Retina (tissue), 1 donor: ENCODE measurements around the gene HTR3A.

Source experiments
- DNase-seq: peaks from one replicate; pipeline ENCODE4 v3.0.0-alpha.2; 2016

Gene HTR3A

DNA sequence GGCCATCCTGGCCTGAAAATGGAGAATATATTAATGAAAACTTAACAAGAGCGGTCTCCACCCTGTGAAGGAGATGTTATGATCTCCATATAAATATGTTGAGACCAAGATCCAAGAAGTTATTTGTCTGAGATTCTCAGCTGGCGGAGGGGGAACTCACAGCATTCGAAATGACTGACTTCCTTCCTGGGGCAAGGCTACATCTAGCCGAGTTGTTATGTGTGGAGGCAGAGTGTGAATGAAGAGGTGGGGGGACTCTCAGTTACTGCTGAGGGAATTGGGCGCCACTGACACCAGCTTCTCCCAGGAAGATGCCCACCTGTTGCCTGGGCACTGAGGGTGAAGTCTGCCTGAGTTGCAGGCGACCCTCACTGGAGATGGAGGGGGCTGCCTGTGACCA lies 5.9 kb downstream of the HTR3A start:
- DNase-seq: no peak

DNA sequence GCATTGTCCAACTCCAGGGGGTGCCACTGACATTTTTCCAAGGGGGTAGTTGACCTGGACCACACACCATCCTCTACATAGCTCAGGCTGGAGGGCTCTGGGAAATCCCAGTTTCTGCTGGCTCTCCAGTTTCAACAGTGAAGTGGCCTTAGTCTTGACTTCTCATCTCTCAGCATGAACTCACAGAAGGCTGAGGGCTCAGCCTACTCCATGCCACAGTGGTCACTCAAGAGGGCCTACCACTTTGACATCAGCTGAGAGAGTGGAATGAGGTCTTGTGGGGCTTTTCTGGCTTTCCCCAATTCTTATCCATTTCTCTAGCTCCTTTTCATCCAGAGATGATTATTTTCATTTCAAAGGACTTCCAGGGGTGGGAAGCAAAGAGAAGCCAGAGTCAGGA lies 7.4 kb downstream of the HTR3A start:
- no peak for DNase-seq

DNA sequence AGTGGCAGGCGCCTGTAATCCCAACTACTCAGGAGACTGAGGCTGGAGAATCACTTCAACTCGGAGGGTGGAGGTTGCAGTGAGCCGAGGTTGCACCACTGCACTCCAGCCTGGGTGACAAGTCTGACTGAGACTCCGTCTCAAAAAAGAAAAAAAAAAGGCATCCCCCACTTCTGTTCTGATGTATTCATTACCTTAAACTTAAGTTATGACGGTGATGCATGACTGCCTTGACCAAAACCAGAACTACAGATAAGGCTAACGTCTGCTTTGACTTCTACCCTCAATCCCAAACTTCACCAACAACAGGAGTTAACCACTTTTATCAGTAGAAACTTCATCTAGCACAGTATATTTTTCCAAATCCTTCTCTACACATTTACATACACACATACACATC lies 9.9 kb downstream of the HTR3A start:
- DNase-seq: no peak

DNA sequence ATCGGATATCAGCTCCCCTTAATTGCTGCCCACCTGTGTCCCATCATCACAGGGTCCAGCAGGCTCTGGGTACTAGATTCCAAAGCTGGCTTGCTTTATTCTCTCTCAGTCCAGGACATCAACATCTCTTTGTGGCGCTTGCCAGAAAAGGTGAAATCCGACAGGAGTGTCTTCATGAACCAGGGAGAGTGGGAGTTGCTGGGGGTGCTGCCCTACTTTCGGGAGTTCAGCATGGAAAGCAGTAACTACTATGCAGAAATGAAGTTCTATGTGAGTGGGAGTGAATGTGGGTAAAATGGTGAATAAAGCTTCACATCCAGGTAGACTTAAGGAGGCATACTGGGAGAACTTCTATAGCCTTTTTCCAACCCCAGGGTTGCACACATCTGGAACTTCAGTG lies 11.0 kb downstream of the HTR3A start:
- DNase-seq: no peak

DNA sequence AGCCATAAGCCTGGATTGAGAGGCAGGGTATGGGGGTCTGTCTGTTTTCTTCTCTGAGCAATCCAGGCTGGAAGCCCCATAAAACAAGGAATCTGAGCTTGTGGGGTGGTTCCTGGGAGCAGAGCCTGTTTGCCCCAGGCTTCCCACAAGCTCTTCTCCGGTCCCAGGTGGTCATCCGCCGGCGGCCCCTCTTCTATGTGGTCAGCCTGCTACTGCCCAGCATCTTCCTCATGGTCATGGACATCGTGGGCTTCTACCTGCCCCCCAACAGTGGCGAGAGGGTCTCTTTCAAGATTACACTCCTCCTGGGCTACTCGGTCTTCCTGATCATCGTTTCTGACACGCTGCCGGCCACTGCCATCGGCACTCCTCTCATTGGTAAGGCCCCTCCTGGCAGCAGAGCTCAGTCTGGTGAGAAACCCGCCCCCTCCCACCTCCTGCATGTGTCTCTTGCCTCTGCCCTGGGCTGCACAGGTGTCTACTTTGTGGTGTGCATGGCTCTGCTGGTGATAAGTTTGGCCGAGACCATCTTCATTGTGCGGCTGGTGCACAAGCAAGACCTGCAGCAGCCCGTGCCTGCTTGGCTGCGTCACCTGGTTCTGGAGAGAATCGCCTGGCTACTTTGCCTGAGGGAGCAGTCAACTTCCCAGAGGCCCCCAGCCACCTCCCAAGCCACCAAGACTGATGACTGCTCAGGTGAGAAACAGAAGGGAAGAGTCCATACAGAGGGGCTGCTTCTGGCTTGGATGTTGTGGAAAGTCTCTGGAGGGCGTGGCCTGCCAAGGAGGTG lies 11.6 kb downstream of the HTR3A start:
- DNase-seq: no peak

DNA sequence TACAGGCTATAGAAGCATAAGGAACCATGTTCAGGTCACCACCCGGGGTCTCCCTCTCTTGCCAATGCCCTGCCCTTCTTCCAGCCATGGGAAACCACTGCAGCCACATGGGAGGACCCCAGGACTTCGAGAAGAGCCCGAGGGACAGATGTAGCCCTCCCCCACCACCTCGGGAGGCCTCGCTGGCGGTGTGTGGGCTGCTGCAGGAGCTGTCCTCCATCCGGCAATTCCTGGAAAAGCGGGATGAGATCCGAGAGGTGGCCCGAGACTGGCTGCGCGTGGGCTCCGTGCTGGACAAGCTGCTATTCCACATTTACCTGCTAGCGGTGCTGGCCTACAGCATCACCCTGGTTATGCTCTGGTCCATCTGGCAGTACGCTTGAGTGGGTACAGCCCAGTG lies 14.5 kb downstream of the HTR3A start:
- no peak for DNase-seq

DNA sequence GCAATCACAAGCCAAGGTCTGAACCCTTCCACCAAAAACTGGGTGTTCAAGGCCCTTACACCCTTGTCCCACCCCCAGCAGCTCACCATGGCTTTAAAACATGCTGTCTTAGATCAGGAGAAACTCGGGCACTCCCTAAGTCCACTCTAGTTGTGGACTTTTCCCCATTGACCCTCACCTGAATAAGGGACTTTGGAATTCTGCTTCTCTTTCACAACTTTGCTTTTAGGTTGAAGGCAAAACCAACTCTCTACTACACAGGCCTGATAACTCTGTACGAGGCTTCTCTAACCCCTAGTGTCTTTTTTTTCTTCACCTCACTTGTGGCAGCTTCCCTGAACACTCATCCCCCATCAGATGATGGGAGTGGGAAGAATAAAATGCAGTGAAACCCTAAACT lies 15.0 kb downstream of the HTR3A start:
- DNase-seq: no peak

DNA sequence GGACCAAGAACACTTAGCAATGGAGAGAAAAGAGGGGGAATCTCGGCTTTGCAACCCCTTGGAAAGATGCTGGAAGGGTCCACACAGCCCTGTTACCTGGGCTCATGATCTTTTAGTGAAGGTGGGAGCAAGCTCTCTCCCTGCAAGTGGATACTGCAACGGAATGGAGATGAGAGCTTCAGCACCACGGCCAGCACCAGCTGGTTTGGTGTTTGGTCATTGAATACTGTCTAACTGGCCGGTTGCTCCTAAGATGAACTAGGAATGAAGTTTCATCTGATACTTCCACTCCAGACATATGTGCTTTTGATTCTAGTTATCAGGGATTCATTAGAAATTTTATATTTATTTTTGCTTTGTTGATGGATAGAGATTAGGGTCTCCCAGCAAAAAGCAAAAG lies 16.3 kb downstream of the HTR3A start:
- peak; percentile 55 for DNase-seq

DNA sequence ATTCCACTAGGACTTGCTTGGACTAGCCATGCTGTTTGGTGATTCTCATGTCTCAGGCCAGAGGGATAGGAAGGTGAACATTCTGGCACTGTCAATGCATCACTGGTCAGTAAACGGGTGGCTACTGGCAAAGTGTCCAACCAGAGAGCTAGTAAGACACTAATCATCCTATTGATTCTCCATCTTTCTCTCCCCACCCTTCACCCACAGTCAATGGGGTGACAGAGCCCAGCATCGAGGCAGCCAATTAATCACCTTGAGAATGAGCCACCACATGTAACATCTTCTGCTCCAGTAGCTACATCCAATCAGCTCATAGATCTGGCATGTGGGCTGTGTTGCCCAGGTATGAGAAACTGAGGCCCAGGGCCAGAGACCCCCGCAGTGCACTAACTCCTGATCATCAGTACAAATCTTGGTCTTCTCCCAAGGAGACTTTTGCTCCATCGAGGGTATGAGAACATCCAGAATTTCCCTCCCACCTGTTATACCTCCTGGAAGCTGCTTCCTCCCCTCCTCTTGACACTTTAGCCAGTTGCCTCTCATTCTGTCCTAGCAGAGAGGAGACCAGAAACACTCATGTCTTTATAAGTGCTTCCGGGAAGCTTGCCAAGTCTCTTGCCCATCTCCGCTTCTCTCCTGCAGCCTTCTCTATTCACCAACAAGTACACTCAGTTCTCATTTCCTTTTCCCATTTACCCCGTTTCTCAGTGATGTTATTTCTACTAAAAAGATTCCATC lies 17.0 kb downstream of the HTR3A start:
- DNase-seq: no peak

DNA sequence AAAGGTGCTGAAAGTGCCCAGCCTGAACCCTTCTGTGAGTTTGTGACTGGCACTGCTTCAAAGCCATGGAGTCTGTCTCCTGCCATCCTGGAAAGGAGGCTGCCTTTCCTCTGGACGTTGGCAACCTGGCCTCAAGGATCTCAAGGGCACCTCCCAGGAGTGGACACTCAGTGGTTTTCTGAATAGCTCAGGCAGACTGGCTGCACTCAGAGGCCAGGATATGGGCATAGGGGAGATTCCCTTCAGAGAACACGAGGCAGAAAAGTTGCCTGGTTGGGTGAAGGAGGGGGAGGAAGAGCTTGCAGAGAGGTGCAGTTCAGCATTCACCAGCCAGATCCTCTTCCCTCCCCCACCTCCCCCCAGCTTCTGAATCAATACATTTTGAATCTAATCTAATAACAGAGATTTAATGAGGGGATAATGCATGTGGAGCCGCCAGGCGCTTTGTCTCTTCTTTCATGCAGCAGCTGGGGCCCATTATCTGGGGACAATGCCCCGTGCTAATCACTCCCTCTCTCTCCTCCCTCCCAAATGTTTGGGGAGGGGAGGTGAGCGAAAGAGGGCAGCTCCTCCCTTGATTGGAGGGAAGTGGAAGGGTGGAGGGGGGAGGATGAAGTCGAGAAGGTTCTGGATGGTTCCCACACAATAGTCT lies 17.7 kb downstream of the HTR3A start:
- peak; percentile 81 for DNase-seq

DNA sequence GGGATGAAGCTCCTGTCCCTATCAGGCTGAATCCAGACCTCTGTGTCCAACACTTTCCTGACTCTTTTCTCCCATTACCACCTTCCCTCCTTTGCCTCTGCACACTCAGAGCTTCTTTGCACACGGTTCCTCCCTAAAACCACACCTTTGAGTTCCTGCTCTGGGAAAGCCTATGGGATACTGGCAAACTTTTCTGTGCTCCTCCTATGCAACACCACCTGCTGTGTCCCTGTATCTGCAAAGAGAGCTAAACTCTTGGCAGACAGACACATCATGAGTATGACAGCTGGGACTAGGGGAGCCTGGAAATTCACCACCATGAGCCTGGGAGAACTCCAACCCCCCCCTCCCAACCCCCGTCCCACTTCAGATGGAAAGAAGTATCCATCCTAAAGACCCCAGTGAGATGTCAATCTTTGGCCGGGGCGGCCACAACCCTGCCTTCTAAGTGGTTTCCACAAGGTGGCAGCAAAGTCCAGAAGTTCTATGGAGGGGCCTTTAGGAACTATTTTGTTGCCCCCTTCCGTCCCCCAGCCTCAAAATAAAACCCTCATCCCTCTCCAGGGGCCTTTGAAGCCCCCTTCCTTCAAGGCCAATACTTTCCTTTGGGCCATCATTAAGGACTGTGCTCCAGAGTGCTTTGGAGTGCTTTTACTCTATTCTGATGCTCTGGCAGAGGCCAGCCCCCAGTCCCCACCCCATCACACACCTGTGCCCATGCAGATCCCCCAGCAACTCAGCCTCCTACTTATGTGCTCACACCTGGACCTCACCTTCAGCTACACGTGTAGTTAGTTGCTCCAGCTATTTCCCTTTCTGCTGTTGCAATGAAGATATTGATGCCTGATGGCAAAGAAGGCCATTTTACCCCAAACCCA lies 19.4 kb downstream of the HTR3A start:
- peak; percentile 66 for DNase-seq

DNA sequence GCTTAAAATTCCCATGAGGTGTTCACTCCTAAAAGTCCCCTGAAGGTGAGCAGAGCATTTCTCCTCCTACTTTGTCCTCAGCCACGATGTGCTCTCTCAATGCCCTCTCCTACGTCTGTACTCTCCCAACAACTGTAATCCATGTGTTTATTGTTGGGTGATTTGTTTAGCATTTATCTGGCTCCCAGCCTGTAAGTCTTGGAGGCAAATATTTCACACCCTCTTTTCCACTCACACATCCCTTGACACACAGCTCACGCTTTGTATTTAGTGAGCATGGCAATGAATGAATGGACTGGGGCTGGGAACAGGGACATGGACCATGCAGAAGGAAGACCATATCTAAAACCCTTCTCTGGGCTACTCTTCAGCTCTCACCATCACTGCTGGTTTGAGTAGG lies 22.6 kb downstream of the HTR3A start:
- DNase-seq: no peak

DNA sequence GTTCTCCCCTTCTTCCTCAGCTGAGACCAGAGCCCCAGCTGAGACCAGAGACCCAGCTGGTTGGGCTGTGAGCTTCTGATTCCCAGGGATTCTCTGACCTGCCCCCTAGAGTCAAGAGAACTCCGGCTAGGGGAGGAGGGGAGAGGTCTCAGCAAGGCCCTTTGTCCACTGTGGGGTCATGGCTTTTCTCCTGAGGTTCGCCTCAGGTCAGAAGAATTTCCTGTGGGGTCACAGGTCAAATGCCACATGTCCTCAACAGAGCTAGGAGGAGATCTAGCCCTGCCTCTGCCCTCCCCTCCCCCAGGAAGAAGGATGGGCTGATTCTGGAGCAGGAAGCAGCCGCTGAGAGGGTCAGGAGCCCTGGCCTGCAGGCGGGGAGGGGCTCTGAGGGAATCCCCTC lies 23.7 kb downstream of the HTR3A start:
- no peak for DNase-seq

DNA sequence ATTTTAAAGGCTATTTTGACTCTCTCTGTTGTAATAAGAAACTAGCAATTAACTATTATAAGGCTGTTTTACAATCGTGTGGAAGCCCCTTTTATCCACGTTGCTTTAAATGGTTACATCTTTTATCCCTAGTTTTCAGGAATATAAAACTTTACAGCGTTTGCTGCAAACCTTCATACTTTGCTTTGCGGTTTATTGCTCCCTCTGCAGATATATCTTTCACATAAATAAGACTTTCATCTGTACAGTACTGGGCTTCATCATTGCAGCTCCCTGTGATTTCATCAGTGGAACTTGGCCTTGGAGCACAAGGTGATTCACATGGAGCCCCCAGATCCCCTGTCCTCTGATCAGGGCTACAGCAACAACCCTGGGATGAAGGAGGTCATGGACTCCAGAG lies 25.6 kb downstream of the HTR3A start:
- no peak for DNase-seq

DNA sequence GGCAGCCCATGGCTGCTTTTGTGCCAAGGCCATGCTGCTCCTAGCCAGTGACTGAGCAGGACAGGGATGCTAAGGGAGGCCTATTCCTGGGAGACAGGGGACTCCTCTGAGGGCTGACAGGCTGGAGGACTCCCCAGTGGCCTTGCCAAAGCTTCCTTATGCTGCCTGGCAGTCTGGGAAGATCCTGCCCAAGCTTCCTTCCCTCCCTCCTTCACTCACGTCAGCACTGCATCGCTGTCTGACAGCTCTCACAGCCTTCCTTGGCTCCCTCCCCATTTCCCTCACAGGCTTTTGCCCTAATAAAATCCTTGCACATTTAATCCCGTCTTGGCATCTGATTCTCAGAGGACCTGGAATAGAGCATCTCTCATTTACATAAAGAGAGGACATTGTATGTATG lies 26.5 kb downstream of the HTR3A start:
- no peak for DNase-seq

DNA sequence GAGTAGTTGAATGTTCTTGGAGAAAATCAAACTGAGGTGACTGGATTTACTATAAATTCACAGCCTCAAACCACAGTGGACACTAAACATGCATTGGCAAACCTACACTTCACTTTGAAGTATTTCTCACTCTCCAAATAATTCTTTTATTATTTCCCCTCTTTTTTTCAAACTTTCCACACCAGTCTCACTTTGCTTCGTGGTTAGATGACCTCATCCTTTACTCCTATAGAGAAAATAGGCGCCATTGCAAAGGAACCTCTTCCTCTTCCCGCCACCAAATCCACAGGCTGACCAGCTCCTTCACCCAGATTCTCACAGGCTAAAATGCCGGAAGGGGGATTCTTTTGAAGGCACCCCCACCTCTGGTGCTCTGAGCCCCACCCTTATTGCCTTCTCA lies 33.4 kb downstream of the HTR3A start:
- DNase-seq: no peak

DNA sequence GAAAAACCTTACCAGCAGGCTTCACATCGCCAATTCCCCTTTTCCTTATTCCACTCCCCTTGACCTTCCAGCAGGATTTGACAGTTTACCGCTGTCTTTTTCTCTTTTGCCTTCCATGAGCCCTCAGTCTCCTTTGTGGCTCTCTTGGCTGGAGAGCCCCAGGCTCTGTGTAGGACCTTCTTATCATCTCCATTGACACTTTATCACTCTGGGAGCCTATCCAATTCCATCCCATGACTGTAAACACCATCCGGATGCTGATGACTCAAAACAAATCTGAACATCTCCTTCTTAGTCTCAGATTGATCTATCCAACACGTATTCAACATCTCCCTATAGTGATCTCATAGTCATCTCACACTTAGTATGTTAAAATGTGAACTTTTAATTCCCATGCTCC lies 36.0 kb downstream of the HTR3A start:
- DNase-seq: no peak

DNA sequence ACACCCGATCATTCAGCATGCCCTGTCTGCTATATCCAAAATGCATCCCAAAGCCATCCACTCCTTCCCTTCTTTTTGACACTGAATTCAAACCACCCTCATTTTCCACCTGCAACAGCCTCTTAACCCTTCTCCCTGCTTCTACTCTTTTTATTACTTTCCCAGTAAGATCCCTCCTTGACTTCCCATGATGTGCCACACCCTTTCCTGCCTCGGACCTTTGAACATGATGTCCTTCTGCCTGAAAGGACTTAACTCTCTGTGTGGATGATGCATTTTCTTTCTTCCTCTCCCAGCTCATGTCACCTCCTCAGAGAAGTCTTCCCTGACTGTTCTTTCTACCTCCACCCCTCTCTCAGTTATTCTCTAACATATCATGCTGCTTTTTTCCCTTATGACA lies 36.5 kb downstream of the HTR3A start:
- DNase-seq: no peak

DNA sequence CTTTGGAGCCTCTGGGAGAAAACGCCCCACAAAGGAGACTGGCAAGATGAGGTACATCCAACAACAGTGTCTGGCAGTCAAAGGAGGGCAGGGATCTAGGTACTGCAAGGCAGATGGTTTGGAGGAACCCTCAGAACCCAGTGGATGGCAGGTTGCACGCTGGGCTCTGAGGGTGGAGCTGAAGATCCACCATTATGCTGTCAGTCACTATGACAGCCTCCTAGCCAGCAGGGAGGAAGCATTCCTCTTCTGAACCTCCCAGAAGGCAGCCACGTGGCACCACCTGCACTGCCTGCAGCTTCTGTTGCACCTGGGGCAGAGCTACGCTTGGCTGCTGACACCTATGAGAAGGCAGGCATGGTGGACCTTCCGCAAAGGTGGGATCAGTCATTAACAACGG lies 40.2 kb downstream of the HTR3A start:
- no peak for DNase-seq

DNA sequence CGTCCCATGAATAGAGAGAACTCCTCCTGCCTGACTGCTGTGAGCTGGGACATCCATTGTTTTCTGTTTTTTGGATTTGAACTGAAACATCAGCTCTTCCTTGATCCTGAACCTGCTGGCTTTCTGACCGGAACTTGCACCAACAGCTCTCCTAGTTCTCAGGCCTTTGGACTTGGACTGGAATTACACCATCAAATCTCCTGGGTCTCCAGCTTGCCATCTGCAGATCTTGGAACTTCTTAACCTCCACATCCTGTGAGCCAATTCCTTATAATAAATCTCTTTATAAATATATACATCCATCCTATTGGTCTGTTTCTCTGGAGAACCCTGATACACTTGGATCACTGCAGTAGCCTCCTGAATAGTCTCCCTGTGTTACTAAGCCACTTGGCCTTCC lies 42.1 kb downstream of the HTR3A start:
- no peak for DNase-seq

DNA sequence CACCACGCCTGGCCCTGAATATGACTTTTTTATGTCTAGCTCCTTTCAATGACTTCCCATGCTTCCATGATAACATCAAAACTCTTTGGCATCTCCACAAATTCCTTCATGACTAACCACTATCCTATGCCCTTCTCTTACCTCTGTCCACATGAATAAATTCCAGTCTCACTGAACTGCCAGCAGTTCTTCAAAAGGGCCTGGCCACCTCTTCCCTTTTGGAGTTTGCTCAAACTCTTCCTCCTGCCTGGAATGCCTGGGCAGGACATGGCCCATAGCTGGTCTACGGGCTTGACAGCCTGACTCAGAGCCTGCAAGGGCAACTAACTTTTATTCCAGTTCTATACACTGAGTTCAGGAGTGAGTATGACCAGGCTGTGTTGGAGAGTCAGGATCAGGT lies 42.8 kb downstream of the HTR3A start:
- DNase-seq: no peak

DNA sequence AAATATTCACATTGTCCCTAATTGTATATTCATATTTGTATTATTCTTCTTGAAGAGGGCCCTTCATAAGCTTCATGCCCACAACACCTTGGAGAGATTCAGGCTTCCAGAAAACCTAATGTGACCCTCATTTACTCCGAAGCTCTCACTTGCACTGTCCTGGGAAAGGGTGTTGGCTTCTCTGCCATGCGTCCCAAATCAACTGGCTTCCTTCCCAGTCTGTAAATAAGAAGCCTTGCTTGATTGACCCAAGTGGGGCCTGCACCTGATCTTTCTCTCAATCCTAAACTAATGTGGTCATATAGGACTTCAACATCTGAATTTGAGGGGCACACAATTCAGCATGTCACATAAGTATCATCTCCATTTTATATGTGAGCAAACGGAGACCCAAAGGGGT lies 44.1 kb downstream of the HTR3A start:
- no peak for DNase-seq

DNA sequence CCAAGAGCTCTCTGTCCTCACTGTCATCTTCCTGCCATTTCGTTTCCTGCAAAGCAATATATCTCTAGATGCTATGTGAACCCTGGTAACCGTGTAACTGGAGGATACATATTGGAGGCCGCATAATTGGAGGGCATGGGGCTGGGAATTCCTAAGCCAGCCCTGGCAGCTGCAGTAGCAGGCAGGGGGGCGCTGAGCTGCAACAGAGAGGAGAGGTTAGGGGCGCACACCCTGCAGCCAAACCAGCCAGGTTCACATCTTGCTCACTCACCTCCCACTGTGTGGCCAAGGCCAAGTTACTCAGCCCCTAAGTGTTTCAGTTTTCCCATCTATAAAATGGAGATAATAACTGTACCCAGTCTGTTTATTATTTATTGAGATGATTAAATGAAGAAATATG lies 44.7 kb downstream of the HTR3A start:
- no peak for DNase-seq
